Body of pancreas (tissue), 4 donors: Measurements from ENCODE around the gene IGLL5. TPM values are rescaled to one million over a fixed set of nuclear protein-coding genes. Genes with fewer than 3 reads are reported as not detected.

Source experiments
- ATAC-seq: fragments of 150-250 bp; one replicate; pipeline ENCODE4 v1.9.1; 2016
- DNase-seq, 4 donors: peaks; one replicate each; pipeline ENCODE4 v3.0.0-alpha.2; 2019
- H3K27ac ChIP-seq, 4 donors: fragments of 200-600 bp; sonication (generic); 1 replicate in 3 of 4; 2 replicates in 1 of 4; pipeline versions ENCODE4 v1.5.1 to v1.6.1; 2016 to 2019; ENCODE audit warnings: mild to moderate bottlenecking in 1 of 4, mixed read lengths in 1 of 4, moderate library complexity in 1 of 4
- H3K27me3 ChIP-seq, 2 donors: fragments of 200-600 bp; sonication (generic); one replicate each; pipeline ENCODE4 v1.6.0; 2016; ENCODE audit warnings: mild to moderate bottlenecking in 1 of 2
- H3K36me3 ChIP-seq, 2 donors: fragments of 200-600 bp; sonication (generic); replicated peaks in 1 of 2; 2 replicates each; pipeline ENCODE4 v1.5.1; 2016; ENCODE audit warnings: low read depth in 2 of 2; ENCODE audit not compliant: insufficient read depth in 1 of 2
- H3K4me1 ChIP-seq: fragments of 200-600 bp; sonication (generic); one replicate; pipeline ENCODE4 v1.6.0; 2016
- H3K4me3 ChIP-seq, 2 donors: fragments of 200-600 bp; sonication (generic); 1 replicate in 1 of 2; 2 replicates in 1 of 2; pipeline ENCODE4 v1.5.1; 2016 to 2019
- H3K9me3 ChIP-seq, 3 donors: fragments of 200-600 bp; sonication (generic); 1 replicate in 2 of 3; 2 replicates in 1 of 3; pipeline ENCODE4 v1.5.1; 2016
- POLR2A ChIP-seq, 3 donors: fragments of 450-650 bp; IDR thresholded peaks; one replicate each; pipeline ENCODE4 v1.6.1; 2016; ENCODE audit warnings: antibody characterized with exemption in 3 of 3, mild to moderate bottlenecking in 2 of 3
- WGBS, 2 donors: methylation state at CpG; one replicate each; pipeline ENCODE4 v1.1.5; 2017; 5-methylcytosine and 5-hydroxymethylcytosine counted together
- intact Hi-C: fragments of 100-400 bp; cut with DNase I; formaldehyde crosslinking; loops from one replicate; pipeline ENCODE4 v1.15.1; 2023
- total RNA-seq, 2 donors: library from RNA; depleted of rRNA; stranded (reverse); fragments of >200 nt; gene quantifications; one replicate each; pipeline ENCODE4 v1.1.0, GENCODE V29; 2016
- TF ChIP-seq, protein P1 (sequence below), 7 experiments: fragments of 450-650 bp in 4 of 7; fragments of 200-600 bp in 3 of 7; sonication (generic) in 3 of 7; IDR thresholded peaks; one replicate each; pipeline ENCODE4 v1.5.1; 2016 to 2019; ENCODE audit warnings: antibody characterized with exemption in 7 of 7

Gene IGLL5
- total RNA-seq, 2 donors from 2014 or later: 3.4 to 5.3 TPM

DNA sequence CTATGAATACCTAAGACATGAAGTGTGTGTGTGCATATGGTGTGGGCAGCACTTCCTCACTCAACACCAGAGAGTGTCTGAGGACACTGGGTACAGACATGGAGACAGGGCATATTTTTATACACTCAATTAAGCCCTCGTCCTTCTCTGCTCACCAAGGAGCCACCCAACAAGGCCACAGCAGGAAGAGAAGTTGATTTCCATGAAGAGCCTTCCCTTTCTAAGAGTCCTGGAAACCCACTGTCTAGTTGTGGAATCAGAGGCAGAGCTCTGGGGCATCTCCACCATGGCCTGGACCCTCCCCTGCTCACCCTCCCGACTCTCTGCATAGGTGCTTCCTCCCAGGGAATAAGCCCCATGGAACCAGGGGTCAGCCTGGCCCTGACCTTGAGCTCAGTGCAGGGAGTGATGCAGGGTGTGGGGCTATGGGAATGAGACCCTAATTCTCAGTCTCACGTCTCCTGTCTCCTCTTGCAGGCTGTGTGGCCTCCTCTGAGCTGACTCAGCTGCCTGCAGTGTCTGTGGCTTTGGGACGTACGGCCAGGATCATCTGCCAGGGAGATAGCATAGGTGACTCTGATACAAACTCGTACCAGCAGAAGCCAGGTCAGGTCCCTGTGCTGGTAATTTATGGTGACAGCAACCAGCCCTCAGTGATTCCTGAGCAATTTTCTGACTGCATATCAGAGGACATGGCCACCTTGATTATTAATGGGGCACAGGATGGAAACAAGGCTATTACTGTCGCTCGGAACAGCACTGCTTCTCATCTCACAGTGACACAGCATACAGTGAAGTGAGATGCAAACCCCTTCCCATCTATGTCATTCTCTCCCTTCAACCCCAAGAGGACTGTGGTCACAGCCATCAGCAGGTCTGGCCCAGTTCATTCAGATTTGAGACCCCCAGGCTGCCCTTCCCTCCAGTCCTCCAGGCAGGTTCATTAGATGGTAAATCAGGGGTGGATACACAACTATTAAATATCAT, 14.6 kb upstream of the IGLL5 start:
- no peak for ATAC-seq
- no peaks in the 10 kb centered on the region for H3K9me3 ChIP-seq
- intact Hi-C loops: no loop called here
- 60 to 67% methylated on average over 8 of the region's 8 CpGs for WGBS, 2 donors
- H3K4me1 ChIP-seq: no peaks in the 10 kb centered on the region
- DNase-seq: no peak
- no peaks in the 10 kb centered on the region for H3K27me3 ChIP-seq
- no peak overlapping the region for H3K4me3 ChIP-seq
- H3K27ac ChIP-seq: no peak overlapping the region
- TF ChIP-seq, protein P1, sequence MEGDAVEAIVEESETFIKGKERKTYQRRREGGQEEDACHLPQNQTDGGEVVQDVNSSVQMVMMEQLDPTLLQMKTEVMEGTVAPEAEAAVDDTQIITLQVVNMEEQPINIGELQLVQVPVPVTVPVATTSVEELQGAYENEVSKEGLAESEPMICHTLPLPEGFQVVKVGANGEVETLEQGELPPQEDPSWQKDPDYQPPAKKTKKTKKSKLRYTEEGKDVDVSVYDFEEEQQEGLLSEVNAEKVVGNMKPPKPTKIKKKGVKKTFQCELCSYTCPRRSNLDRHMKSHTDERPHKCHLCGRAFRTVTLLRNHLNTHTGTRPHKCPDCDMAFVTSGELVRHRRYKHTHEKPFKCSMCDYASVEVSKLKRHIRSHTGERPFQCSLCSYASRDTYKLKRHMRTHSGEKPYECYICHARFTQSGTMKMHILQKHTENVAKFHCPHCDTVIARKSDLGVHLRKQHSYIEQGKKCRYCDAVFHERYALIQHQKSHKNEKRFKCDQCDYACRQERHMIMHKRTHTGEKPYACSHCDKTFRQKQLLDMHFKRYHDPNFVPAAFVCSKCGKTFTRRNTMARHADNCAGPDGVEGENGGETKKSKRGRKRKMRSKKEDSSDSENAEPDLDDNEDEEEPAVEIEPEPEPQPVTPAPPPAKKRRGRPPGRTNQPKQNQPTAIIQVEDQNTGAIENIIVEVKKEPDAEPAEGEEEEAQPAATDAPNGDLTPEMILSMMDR (IDR thresholded peaks at IDR 0.05): no peak
- no peak for TF ChIP-seq POLR2A (IDR thresholded peaks at IDR 0.05)
- no peaks in the 10 kb centered on the region for H3K36me3 ChIP-seq

- ATAC-seq (no peak), DNase-seq (peak; percentile 47 to 60 (median 53))
- no peak for TF ChIP-seq POLR2A (IDR thresholded peaks at IDR 0.05)
- TF ChIP-seq, protein P1 (IDR thresholded peaks at IDR 0.05): peak in 6 of 7 experiments; percentile 50 to 71 (median 52)
- no peaks in the 10 kb centered on the region for H3K4me1 ChIP-seq
- H3K9me3 ChIP-seq: no peaks in the 10 kb centered on the region
- no peaks in the 10 kb centered on the region for H3K36me3 ChIP-seq
- intact Hi-C loops: no loop called here
- H3K27me3 ChIP-seq: no peaks in the 10 kb centered on the region
- H3K4me3 ChIP-seq: no peak overlapping the region
- no peak overlapping the region for H3K27ac ChIP-seq
- 5 to 9% methylated on average over 7 of the region's 7 CpGs for WGBS, 2 donors
Observed at GRCh38 chr22:22877523-22878210, 9.9 kb upstream of the IGLL5 start.

GRCh38 chr22:22878211-22878570, 9.4 kb upstream of the IGLL5 start:
- ATAC-seq: no peak
- H3K9me3 ChIP-seq: no peaks in the 10 kb centered on the region
- intact Hi-C loops: no loop called here
- H3K27ac ChIP-seq: no peak overlapping the region
- H3K27me3 ChIP-seq: no peaks in the 10 kb centered on the region
- H3K4me1 ChIP-seq: no peaks in the 10 kb centered on the region
- no peaks in the 10 kb centered on the region for H3K36me3 ChIP-seq
- WGBS, 2 donors: 37 to 38% methylated on average over 2 of the region's 2 CpGs
- DNase-seq: no peak
- no peak overlapping the region for H3K4me3 ChIP-seq
- no peak for TF ChIP-seq POLR2A (IDR thresholded peaks at IDR 0.05)
- TF ChIP-seq, protein P1 (IDR thresholded peaks at IDR 0.05): no peak

DNA sequence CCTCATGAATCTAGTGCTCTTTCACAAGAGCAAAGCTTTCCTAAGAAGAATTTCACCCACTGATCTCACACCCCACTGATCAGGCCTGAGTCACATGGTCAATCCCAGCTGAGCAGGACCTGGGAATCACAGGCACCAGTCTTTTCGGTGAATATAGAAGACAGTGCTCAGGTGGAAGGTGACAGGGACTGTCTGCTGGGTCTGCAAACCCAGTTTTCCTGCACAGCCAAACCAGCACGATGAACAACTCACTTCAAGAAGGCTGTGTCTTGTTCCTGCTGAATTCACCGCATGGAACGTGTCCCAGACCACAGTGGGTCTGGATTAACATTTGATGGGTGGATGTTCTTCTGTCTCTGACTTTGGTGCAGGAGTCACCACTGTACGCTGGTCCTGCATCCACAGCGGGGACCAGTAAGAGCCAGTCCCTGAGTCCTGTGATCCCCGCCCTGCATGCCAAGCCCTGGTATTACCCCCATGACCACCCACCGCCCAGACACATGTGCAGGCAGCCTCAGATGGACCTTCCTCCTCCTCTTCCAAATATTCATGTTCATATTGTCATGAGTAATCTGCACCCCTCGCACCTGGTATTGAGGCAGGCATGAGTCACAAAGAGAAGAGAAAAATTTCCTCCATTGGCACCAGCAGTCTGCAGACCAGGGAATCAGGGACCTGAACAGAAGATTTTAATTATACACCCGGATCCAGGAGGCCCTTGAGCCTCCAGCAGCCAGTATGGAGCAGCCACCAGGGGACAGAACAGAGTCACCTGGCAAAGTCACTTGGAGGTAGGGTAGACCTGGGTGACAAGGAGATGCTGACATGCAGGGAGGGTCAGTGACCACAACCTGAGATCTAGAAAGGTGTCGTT, 8.6 kb upstream of the IGLL5 start:
- H3K9me3 ChIP-seq: no peaks in the 10 kb centered on the region
- intact Hi-C loops: no loop called here
- 49 to 70% methylated on average over 11 of the region's 11 CpGs for WGBS, 2 donors
- no peaks in the 10 kb centered on the region for H3K4me1 ChIP-seq
- no peak overlapping the region for H3K27ac ChIP-seq
- no peaks in the 10 kb centered on the region for H3K36me3 ChIP-seq
- ATAC-seq (no peak), DNase-seq (no peak)
- TF ChIP-seq POLR2A (IDR thresholded peaks at IDR 0.05): no peak
- TF ChIP-seq, protein P1 (IDR thresholded peaks at IDR 0.05): no peak
- H3K27me3 ChIP-seq: no peaks in the 10 kb centered on the region
- no peak overlapping the region for H3K4me3 ChIP-seq
